Measurements from ENCODE around the gene SPOCK1.

SPOCK1 gene

DNA sequence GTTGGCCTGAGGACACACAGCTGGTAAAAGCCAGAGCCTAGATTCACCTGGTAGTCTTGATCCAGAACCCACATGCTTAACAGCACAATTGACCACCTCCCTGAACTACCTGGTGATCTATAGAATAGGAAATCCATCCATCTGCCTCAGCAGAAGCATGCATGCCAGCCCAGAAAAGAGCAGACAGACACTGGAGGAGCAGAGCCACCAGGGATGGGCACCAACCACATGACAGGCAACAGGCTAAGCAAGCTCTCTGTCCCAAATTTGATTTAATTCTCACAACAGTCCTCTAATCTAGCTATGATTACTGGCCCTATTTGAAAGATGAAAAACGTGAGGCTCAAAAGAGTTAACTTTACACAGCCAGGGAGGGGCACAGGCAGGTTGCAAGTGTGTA, 208.1 kb downstream of the SPOCK1 start:
- DNase-seq = no peak

- DNase-seq = no peak
These were observed 208.8 kb downstream of the SPOCK1 start for GRCh38 chr5:137290373-137290772.

DNA sequence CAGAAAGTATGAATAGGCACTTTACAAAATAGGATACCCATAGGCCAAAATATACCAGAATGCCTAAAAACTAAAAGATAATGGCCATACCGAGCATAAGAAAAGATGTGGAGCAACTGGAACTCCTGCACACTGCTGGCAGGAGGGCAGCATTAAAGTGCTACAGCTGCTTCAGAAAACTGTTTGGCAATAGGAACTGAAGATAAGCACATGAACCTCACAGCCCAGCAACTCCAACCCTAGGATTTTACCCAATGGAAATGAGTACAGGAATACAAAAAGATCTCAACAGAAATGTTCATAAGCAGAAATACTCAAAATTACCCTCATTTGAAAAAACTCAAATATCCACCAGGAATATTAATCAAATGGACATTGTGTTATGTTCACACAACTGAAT, 209.3 kb downstream of the SPOCK1 start:
- DNase-seq = no peak

DNA sequence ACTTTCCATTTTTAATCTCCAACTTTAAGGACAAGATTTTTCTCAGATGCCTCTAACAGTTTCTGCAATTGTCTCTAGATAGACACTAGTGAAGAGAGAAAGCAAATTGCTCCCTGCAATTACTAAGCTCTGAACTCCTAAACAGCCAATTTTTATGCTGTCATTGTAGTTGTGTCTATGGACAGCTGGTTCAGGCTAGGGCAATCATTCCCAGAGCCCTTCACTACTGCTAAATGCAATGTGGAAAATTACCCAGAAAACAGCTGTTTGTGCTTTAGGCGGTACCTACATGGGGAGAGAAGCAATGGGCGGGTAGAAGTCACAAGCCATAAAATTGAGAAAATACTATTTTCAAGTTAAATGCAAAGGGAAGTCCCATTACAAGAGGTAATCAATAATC, 211.6 kb downstream of the SPOCK1 start:
- no peak for DNase-seq

- peak in 2 of 4 experiments; percentile 7 to 9 for DNase-seq
These were observed 213.0 kb downstream of the SPOCK1 start for GRCh38 chr5:137286025-137286610.

DNA sequence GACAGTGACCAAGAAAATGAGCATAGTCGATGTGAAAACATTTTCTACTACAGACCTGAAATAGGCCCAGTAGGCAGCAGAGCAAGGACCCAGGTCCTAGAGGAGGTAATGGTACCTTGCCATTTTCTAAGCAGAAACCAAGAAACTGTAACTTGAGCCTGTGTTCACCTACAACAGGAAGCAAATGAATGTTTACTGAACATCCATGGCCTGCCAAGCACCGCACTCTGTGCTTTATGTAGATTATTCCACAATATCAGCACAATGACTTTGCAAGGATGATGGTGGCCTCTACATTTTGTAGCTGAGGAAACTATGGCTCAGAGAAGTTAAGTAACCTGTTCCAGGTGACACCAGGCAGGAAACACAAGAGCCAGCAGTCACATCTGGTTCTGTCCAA, 215.3 kb downstream of the SPOCK1 start:
- DNase-seq = no peak

- DNase-seq = no peak
These were observed 216.9 kb downstream of the SPOCK1 start for GRCh38 chr5:137282216-137282615.

DNA sequence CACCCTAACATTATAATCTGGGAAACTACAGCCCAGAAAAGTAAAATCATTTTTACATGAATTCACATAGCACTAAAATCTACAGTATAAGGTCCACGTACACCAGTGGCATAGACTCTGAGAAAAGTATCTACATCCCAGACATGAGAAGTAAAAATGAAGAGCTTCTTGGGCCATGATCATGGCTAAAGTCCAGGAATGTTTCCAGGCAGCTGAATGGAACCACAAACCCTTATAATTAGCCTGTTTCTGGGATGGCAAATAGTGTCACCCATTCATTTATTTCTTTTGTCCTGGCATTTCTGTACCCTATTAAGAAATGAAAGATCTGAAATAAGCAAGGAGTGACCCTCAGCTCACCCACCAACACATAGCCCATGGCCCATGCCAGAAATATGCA, 217.9 kb downstream of the SPOCK1 start:
- DNase-seq = no peak

- DNase-seq = no peak
These were observed 218.5 kb downstream of the SPOCK1 start for GRCh38 chr5:137280656-137281055.

- no peak for DNase-seq
These were observed 219.4 kb downstream of the SPOCK1 start for GRCh38 chr5:137279521-137280231.

DNA sequence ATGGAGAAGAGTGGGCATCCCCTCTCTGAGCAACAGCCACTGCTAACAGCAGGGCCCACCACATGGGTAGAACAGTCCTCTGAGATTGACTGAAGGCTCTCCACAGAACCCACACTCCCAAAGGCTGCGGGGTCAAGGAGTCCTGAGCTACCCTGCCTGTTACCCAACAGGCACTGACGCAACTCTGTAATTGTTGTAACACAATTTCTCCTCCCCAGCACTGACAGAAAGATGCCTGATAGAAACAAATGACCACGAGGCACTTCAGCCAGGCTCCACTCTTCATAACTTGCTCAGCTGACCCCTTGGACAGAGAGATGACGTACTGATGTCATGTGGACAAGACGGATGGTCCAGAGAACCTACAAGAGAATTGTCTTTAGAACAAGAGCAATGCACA, 220.7 kb downstream of the SPOCK1 start:
- peak in 3 of 4 experiments; percentile 3 to 9 (median 7) for DNase-seq

DNA sequence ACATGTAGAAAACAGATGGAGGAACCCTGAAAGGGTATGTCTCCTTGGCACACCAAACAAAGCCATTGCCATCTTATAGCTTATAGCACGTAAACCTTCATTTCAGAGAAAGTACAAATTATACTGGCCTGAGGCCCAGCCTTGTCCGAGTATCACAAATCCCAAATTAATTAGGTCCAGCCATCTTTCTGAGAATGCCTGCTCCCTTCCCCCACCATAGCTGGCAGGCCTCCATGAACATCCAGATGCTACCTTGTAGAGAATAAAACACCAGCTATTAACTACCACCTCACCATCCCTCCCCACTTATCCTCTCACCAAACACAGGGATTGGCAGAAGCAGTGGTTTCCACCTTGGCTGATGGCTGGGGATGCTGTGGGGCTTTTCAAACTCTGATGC, 224.0 kb downstream of the SPOCK1 start:
- no peak for DNase-seq

GRCh38 chr5:137273511-137273910, 225.6 kb downstream of the SPOCK1 start:
- DNase-seq = no peak

DNA sequence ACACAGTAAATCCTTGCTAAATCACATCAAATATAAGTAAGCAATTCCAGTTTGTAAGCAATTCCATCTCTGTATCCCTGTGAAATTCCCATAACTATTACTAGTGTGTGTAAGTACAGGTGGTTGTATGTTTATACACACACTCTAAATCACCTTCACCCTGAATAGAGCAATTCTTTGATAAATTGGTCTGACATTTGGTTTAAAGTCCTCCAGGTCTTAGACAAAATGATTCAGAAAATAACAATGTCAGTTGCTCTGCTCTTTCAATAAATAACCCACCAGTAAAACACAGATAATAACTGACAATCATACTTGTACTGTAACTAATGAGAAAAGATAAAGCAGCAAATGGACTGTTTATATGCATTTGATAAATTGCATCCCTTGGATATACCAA, 226.3 kb downstream of the SPOCK1 start:
- no peak for DNase-seq

- no peak for DNase-seq
These were observed 229.2 kb downstream of the SPOCK1 start for GRCh38 chr5:137269946-137270345.

- DNase-seq = no peak
These were observed 229.9 kb downstream of the SPOCK1 start for GRCh38 chr5:137269274-137269673.

- no peak for DNase-seq
These were observed 230.5 kb downstream of the SPOCK1 start for GRCh38 chr5:137268646-137269045.

GRCh38 chr5:137266186-137266585, 232.9 kb downstream of the SPOCK1 start:
- no peak for DNase-seq

DNA sequence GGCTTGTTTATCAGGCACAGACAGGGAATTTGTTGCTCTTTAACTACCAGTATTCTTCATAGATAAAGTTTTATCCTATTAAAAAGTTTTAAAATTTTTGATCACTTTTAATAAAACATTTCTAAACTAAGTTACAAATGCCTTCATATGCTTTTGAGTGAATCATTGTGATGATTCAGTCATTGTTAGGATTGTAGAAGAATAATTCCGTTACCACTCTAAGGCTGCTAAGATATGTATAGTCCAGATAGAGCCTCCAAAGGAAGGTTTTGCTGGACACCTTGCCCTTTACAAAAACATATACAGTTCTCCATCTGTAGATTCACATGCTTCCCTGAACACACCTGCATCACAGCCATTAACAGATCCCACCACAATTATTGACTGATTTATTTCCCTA, 233.7 kb downstream of the SPOCK1 start:
- DNase-seq = no peak

GRCh38 chr5:137264573-137264972, 234.6 kb downstream of the SPOCK1 start:
- no peak for DNase-seq

- DNase-seq = no peak
These were observed 235.1 kb downstream of the SPOCK1 start for GRCh38 chr5:137264041-137264440.

DNA sequence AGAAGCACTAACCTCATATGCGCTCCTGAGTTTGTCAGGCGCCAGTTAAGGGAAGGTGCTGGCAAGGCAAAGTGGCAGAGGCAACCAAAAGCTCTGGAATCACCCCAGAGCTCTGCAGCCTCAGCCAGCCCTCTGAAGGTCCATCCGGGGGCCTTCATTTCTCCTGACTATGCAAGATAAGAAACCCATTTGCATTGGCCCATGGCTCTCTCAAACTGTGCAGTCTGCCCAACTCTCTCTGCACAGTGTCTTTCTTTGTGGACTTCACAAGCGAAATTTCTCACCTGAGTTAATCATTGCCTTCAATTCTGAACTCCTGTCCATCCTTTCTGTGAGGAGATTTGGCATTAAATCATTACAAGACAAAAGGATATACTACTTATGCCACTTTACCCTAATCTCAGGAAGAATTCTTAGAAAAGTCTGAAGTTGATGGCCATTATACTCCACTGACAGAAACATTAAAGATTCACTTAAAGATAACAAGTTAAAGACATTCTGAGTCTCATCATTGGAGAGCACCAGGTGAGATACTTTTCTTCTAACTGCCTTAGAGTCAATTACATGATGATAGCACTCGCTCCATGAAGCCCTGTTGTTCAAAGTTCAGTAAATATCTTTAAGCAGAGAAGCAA, 235.6 kb downstream of the SPOCK1 start:
- no peak for DNase-seq

GRCh38 chr5:137262818-137263217, 236.3 kb downstream of the SPOCK1 start:
- no peak for DNase-seq

All from suppressor macrophage (primary cell).